D721Med (cell line): ENCODE data around the gene RWDD1.
A peak's percentile ranks its signal among the peaks of the same experiment; 100 is the strongest.

Experiments used
- DNase-seq: peaks from one replicate; pipeline ENCODE4 v3.0.0; 2011; ENCODE audit warnings: low spot score; ENCODE audit not compliant: insufficient read length
- FAIRE-seq: peaks from 2 replicates; lab custom pipeline; 2011; peaks lifted over from hg19 to GRCh38; lab: Jason Lieb, UNC
- CTCF ChIP-seq: IDR thresholded peaks from 2 replicates; pipeline ENCODE4 v1.5.1; 2012; ENCODE audit warnings: mild to moderate bottlenecking, control low read depth; ENCODE audit not compliant: insufficient read depth; ENCODE audit errors: missing control alignments

The RWDD1 gene

GRCh38 chr6:116557893-116558292, 13.4 kb upstream of the RWDD1 start:
- FAIRE-seq (no peak), DNase-seq (no peak)
- no peak for TF ChIP-seq CTCF

GRCh38 chr6:116560130-116560529, 11.2 kb upstream of the RWDD1 start:
- no peak for TF ChIP-seq CTCF
- FAIRE-seq, result no peak
- no peak for DNase-seq

GRCh38 chr6:116561377-116562018, 9.8 kb upstream of the RWDD1 start:
- peak; percentile 86 for TF ChIP-seq CTCF
- no peak for DNase-seq
- no peak for FAIRE-seq

GRCh38 chr6:116562019-116562403, 9.3 kb upstream of the RWDD1 start:
- DNase-seq (no peak), FAIRE-seq (no peak)
- no peak for TF ChIP-seq CTCF

- TF ChIP-seq CTCF, result no peak
- FAIRE-seq (no peak), DNase-seq (no peak)
Measured at GRCh38 chr6:116562614-116563013, 8.7 kb upstream of the RWDD1 start.

GRCh38 chr6:116563830-116564229, 7.5 kb upstream of the RWDD1 start:
- no peak for TF ChIP-seq CTCF
- no peak for DNase-seq
- no peak for FAIRE-seq

- DNase-seq, result no peak
- TF ChIP-seq CTCF, result no peak
- FAIRE-seq, result no peak
Measured at GRCh38 chr6:116564311-116564710, 7.0 kb upstream of the RWDD1 start.
